Measurements from ENCODE around the gene ASTN2.

DNA sequence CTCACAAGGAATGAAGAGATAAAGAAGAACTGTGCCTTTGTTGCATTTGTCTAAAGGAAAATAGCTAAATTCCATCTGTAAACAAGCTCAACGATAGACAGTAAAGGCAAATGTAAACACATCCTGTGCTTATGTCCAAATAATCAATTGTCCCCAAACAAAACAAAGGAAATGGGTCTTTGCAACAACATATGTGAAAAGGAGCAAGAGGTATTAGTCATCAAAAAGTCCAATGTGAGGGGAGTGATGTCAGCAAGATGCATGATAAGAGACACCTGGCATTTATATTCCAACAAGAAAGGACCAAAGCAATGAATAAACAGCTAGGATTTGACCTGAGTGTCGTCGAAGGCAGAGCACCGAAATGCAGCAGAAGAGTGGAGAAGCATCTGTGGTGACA lies 209.1 kb downstream of the ASTN2 start:
- TF ChIP-seq, protein P1, sequence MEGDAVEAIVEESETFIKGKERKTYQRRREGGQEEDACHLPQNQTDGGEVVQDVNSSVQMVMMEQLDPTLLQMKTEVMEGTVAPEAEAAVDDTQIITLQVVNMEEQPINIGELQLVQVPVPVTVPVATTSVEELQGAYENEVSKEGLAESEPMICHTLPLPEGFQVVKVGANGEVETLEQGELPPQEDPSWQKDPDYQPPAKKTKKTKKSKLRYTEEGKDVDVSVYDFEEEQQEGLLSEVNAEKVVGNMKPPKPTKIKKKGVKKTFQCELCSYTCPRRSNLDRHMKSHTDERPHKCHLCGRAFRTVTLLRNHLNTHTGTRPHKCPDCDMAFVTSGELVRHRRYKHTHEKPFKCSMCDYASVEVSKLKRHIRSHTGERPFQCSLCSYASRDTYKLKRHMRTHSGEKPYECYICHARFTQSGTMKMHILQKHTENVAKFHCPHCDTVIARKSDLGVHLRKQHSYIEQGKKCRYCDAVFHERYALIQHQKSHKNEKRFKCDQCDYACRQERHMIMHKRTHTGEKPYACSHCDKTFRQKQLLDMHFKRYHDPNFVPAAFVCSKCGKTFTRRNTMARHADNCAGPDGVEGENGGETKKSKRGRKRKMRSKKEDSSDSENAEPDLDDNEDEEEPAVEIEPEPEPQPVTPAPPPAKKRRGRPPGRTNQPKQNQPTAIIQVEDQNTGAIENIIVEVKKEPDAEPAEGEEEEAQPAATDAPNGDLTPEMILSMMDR (conservative IDR thresholded peaks at IDR 0.05; ENCODE audit: low read depth in 2 of 2), result no peak
- TF ChIP-seq EZH2 (IDR thresholded peaks at IDR 0.05; ENCODE audit: low read depth, unreplicated experiment) (no peak), POLR2AphosphoS5 (IDR thresholded peaks at IDR 0.05; ENCODE audit: low read depth) (no peak), CREB1 (CRISPR knock-in tag; IDR thresholded peaks at IDR 0.05; ENCODE audit: low read depth) (no peak), EZH2phosphoT487 (IDR thresholded peaks at IDR 0.05; ENCODE audit: unreplicated experiment) (no peak), ZNF114 (CRISPR knock-in tag; IDR thresholded peaks at IDR 0.05) (no peak), ZNF331 (CRISPR knock-in tag; IDR thresholded peaks at IDR 0.05; ENCODE audit: low read depth) (no peak)
- TF ChIP-seq, protein P2, sequence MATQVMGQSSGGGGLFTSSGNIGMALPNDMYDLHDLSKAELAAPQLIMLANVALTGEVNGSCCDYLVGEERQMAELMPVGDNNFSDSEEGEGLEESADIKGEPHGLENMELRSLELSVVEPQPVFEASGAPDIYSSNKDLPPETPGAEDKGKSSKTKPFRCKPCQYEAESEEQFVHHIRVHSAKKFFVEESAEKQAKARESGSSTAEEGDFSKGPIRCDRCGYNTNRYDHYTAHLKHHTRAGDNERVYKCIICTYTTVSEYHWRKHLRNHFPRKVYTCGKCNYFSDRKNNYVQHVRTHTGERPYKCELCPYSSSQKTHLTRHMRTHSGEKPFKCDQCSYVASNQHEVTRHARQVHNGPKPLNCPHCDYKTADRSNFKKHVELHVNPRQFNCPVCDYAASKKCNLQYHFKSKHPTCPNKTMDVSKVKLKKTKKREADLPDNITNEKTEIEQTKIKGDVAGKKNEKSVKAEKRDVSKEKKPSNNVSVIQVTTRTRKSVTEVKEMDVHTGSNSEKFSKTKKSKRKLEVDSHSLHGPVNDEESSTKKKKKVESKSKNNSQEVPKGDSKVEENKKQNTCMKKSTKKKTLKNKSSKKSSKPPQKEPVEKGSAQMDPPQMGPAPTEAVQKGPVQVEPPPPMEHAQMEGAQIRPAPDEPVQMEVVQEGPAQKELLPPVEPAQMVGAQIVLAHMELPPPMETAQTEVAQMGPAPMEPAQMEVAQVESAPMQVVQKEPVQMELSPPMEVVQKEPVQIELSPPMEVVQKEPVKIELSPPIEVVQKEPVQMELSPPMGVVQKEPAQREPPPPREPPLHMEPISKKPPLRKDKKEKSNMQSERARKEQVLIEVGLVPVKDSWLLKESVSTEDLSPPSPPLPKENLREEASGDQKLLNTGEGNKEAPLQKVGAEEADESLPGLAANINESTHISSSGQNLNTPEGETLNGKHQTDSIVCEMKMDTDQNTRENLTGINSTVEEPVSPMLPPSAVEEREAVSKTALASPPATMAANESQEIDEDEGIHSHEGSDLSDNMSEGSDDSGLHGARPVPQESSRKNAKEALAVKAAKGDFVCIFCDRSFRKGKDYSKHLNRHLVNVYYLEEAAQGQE (IDR thresholded peaks at IDR 0.05; ENCODE audit: unreplicated experiment), result no peak
- TF ChIP-seq, protein P3, sequence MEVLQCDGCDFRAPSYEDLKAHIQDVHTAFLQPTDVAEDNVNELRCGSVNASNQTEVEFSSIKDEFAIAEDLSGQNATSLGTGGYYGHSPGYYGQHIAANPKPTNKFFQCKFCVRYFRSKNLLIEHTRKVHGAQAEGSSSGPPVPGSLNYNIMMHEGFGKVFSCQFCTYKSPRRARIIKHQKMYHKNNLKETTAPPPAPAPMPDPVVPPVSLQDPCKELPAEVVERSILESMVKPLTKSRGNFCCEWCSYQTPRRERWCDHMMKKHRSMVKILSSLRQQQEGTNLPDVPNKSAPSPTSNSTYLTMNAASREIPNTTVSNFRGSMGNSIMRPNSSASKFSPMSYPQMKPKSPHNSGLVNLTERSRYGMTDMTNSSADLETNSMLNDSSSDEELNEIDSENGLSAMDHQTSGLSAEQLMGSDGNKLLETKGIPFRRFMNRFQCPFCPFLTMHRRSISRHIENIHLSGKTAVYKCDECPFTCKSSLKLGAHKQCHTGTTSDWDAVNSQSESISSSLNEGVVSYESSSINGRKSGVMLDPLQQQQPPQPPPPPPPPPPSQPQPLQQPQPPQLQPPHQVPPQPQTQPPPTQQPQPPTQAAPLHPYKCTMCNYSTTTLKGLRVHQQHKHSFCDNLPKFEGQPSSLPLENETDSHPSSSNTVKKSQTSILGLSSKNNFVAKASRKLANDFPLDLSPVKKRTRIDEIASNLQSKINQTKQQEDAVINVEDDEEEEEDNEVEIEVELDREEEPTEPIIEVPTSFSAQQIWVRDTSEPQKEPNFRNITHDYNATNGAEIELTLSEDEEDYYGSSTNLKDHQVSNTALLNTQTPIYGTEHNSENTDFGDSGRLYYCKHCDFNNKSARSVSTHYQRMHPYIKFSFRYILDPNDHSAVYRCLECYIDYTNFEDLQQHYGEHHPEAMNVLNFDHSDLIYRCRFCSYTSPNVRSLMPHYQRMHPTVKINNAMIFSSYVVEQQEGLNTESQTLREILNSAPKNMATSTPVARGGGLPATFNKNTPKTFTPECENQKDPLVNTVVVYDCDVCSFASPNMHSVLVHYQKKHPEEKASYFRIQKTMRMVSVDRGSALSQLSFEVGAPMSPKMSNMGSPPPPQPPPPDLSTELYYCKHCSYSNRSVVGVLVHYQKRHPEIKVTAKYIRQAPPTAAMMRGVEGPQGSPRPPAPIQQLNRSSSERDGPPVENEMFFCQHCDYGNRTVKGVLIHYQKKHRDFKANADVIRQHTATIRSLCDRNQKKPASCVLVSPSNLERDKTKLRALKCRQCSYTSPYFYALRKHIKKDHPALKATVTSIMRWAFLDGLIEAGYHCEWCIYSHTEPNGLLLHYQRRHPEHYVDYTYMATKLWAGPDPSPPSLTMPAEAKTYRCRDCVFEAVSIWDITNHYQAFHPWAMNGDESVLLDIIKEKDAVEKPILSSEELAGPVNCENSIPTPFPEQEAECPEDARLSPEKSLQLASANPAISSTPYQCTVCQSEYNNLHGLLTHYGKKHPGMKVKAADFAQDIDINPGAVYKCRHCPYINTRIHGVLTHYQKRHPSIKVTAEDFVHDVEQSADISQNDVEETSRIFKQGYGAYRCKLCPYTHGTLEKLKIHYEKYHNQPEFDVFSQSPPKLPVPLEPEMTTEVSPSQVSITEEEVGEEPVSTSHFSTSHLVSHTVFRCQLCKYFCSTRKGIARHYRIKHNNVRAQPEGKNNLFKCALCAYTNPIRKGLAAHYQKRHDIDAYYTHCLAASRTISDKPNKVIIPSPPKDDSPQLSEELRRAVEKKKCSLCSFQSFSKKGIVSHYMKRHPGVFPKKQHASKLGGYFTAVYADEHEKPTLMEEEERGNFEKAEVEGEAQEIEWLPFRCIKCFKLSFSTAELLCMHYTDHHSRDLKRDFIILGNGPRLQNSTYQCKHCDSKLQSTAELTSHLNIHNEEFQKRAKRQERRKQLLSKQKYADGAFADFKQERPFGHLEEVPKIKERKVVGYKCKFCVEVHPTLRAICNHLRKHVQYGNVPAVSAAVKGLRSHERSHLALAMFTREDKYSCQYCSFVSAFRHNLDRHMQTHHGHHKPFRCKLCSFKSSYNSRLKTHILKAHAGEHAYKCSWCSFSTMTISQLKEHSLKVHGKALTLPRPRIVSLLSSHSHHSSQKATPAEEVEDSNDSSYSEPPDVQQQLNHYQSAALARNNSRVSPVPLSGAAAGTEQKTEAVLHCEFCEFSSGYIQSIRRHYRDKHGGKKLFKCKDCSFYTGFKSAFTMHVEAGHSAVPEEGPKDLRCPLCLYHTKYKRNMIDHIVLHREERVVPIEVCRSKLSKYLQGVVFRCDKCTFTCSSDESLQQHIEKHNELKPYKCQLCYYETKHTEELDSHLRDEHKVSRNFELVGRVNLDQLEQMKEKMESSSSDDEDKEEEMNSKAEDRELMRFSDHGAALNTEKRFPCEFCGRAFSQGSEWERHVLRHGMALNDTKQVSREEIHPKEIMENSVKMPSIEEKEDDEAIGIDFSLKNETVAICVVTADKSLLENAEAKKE (CRISPR knock-in tag; IDR thresholded peaks at IDR 0.05), result no peak

Data from GM23338 (cell line).